HepG2 (cell line): Measurements from ENCODE around the gene TSTD2. TPM values are rescaled to one million over a fixed set of nuclear protein-coding genes. Genes with fewer than 3 reads are reported as not detected.

Experiments used
- CBX5 ChIP-seq: sonication (generic); formaldehyde crosslinking; IDR thresholded peaks from 2 replicates; pipeline ENCODE4 v1.4.0; 2020; ENCODE audit warnings: missing genetic modification reagents, borderline replicate concordance
- ETV5 ChIP-seq: IDR thresholded peaks from 2 replicates; pipeline ENCODE4 v1.6.1; 2018; ENCODE audit warnings: missing biosample characterization, missing genetic modification reagents, inconsistent platforms, borderline replicate concordance
- HDAC2 ChIP-seq: sonication (generic); formaldehyde crosslinking; IDR thresholded peaks from 2 replicates; pipeline ENCODE4 v1.4.0; 2020; ENCODE audit warnings: missing genetic modification reagents
- KAT7 ChIP-seq: IDR thresholded peaks from 2 replicates; pipeline ENCODE4 v1.6.1; 2018; ENCODE audit warnings: borderline replicate concordance, missing compliant biosample characterization
- MYNN ChIP-seq: sonication (generic); formaldehyde crosslinking; IDR thresholded peaks from 2 replicates; pipeline ENCODE4 v1.4.0; 2020; ENCODE audit warnings: mild to moderate bottlenecking, low read depth, missing genetic modification reagents
- PAX8 ChIP-seq: sonication (generic); formaldehyde crosslinking; IDR thresholded peaks from 2 replicates; pipeline ENCODE4 v1.8.0; 2022; ENCODE audit warnings: mild to moderate bottlenecking, missing genetic modification reagents, borderline replicate concordance
- ZBTB1 ChIP-seq: sonication (generic); formaldehyde crosslinking; IDR thresholded peaks from 2 replicates; pipeline ENCODE4 v1.4.0; 2020; ENCODE audit warnings: missing genetic modification reagents, borderline replicate concordance
- ZBTB7B ChIP-seq: sonication (generic); formaldehyde crosslinking; IDR thresholded peaks from 2 replicates; pipeline ENCODE4 v1.4.0; 2020; ENCODE audit warnings: missing genetic modification reagents
- ZC3H4 ChIP-seq: sonication (generic); formaldehyde crosslinking; IDR thresholded peaks from 2 replicates; pipeline ENCODE4 v1.4.0; 2020; ENCODE audit warnings: missing genetic modification reagents, borderline replicate concordance
- ZNF251 ChIP-seq: sonication (generic); formaldehyde crosslinking; IDR thresholded peaks from 2 replicates; pipeline ENCODE4 v1.9.0; 2021; ENCODE audit warnings: mild to moderate bottlenecking, missing genetic modification reagents
- ZNF737 ChIP-seq: sonication (generic); formaldehyde crosslinking; IDR thresholded peaks from 2 replicates; pipeline ENCODE4 v1.5.0; 2020; ENCODE audit warnings: missing genetic modification reagents, mild to moderate bottlenecking, borderline replicate concordance
- polyA plus RNA-seq, 8 experiments: library from polyadenylated mRNA; depleted of rRNA in 3 of 8; stranded (reverse) in 7 of 8; unstranded in 1 of 8; fragments of >200 nt; fragmentation: Illumina TruSeq in 4 of 8; extraction: Trizol in 4 of 8; gene quantifications; 2 replicates each; pipeline versions ENCODE4 v1.2.1 to v1.2.3, GENCODE V29; 2011 to 2016; ENCODE audit warnings: low read depth in 4 of 8, missing spikeins in 1 of 8, mixed read lengths in 1 of 8; ENCODE audit not compliant: insufficient read depth in 1 of 8
- total RNA-seq, 5 experiments: library from RNA; depleted of rRNA; stranded (reverse); fragments of >200 nt; fragmentation: Illumina TruSeq; extraction: Trizol; gene quantifications; 2 replicates each; pipeline ENCODE4 v1.2.3, GENCODE V29; 2016; ENCODE audit warnings: low read depth in 1 of 5
- TF ChIP-seq, protein P1 (sequence below), 2 experiments: sonication (generic) in 1 of 2; formaldehyde crosslinking in 1 of 2; IDR thresholded peaks; 2 replicates each; pipeline versions ENCODE4 v1.4.0 to v1.6.1; 2018 to 2020; ENCODE audit warnings: missing genetic modification reagents in 2 of 2, borderline replicate concordance in 1 of 2, low read depth in 1 of 2, mild to moderate bottlenecking in 1 of 2, missing biosample characterization in 1 of 2
- TF ChIP-seq, protein P2 (sequence below): sonication (generic); formaldehyde crosslinking; conservative IDR thresholded peaks from 2 replicates; pipeline ENCODE4 v1.4.0; 2020; ENCODE audit warnings: mild to moderate bottlenecking, missing genetic modification reagents, moderate library complexity
- TF ChIP-seq, protein P3 (sequence below): sonication (generic); formaldehyde crosslinking; IDR thresholded peaks from 2 replicates; pipeline ENCODE4 v1.5.1; 2020; ENCODE audit warnings: missing genetic modification reagents, mild to moderate bottlenecking, borderline replicate concordance
- TF ChIP-seq, protein P4 (sequence below): IDR thresholded peaks from 2 replicates; pipeline ENCODE4 v1.6.1; 2018; ENCODE audit warnings: missing genetic modification reagents
- TF ChIP-seq, protein P5 (sequence below): sonication (generic); formaldehyde crosslinking; IDR thresholded peaks from 2 replicates; pipeline ENCODE4 v1.5.0; 2020; ENCODE audit warnings: missing genetic modification reagents
- TF ChIP-seq, protein P6 (sequence below): sonication (generic); formaldehyde crosslinking; IDR thresholded peaks from 2 replicates; pipeline ENCODE4 v1.5.0; 2020; ENCODE audit warnings: missing genetic modification reagents

Gene TSTD2
- total and polyA plus RNA-seq, 2 of the 13 experiments (the other 11 are each of a cell fraction or from before 2014, with no cell fraction given) = 16.0 to 23.1 TPM

DNA sequence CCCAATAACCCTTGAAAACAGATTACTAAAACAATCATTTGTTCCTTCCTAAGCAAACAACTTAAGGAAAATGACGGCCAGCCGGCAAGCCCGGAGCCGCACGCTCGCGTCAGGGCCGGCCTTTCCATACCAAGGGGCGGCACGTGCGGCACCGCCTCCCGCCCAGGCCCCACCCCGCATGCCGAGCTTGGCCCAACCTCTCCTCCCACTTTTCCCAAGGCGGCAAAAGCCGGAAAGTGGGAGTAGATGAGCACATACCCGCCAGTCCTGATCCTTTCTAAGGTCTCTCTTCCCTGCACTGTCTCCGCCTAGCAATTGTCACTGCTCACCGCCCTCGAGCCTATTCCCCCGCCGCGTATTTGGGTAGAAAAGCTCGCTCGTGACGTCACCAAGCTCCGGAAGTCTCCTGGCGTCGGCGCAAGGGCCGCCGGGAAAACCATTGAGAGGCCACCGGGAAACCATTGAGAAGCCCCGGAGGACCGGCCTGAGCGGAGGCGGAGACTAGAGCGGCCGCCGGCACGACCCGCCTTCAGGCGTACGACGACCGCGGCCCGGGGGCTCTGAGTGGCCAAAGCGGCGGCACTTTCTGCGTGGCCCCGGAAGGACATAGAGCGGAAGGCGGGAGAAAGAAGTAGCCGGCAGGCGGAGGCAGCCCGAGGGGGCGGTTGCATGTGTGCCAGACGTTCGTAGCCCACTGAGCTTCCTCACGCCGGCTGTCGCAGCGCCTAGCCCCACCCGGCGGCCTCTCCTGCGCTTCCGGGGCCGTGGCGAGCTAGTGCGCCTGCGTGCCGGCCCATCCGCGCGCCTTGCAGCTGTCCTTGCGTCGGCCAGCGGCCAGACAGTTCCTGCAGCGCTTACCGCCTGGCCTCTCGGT, at the start of gene TSTD2, which contains the start of gene NCBP1 (continued):
- TF ChIP-seq, protein P1, sequence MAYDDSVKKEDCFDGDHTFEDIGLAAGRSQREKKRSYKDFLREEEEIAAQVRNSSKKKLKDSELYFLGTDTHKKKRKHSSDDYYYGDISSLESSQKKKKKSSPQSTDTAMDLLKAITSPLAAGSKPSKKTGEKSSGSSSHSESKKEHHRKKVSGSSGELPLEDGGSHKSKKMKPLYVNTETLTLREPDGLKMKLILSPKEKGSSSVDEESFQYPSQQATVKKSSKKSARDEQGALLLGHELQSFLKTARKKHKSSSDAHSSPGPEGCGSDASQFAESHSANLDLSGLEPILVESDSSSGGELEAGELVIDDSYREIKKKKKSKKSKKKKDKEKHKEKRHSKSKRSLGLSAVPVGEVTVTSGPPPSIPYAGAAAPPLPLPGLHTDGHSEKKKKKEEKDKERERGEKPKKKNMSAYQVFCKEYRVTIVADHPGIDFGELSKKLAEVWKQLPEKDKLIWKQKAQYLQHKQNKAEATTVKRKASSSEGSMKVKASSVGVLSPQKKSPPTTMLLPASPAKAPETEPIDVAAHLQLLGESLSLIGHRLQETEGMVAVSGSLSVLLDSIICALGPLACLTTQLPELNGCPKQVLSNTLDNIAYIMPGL (CRISPR knock-in tag; IDR thresholded peaks at IDR 0.05; ENCODE audit: borderline replicate concordance in 1 of 2, low read depth in 1 of 2) = peak in 1 of 2 experiments; percentile 77; a peak in 3 of 4 replicates
- TF ChIP-seq, protein P2, sequence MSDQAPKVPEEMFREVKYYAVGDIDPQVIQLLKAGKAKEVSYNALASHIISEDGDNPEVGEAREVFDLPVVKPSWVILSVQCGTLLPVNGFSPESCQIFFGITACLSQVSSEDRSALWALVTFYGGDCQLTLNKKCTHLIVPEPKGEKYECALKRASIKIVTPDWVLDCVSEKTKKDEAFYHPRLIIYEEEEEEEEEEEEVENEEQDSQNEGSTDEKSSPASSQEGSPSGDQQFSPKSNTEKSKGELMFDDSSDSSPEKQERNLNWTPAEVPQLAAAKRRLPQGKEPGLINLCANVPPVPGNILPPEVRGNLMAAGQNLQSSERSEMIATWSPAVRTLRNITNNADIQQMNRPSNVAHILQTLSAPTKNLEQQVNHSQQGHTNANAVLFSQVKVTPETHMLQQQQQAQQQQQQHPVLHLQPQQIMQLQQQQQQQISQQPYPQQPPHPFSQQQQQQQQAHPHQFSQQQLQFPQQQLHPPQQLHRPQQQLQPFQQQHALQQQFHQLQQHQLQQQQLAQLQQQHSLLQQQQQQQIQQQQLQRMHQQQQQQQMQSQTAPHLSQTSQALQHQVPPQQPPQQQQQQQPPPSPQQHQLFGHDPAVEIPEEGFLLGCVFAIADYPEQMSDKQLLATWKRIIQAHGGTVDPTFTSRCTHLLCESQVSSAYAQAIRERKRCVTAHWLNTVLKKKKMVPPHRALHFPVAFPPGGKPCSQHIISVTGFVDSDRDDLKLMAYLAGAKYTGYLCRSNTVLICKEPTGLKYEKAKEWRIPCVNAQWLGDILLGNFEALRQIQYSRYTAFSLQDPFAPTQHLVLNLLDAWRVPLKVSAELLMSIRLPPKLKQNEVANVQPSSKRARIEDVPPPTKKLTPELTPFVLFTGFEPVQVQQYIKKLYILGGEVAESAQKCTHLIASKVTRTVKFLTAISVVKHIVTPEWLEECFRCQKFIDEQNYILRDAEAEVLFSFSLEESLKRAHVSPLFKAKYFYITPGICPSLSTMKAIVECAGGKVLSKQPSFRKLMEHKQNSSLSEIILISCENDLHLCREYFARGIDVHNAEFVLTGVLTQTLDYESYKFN = 0 out of 2 replicates have a peak, but pooled peaks have one; percentile 6
- TF ChIP-seq, protein P3, sequence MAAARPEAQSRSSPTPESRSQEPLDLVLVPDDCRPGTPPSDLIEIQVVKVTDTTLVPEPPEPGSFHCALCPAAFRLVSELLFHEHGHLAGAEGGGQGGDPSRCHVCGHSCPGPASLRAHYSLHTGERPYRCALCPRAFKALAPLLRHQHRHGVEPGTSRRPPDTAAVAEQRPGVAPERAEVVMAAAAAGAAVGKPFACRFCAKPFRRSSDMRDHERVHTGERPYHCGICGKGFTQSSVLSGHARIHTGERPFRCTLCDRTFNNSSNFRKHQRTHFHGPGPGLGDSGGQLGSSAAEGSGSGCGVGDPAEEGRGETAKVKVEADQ (CRISPR knock-in tag) = peak; percentile 41; the same call in 1 of the 2 replicates
- TF ChIP-seq HDAC2 (peak; percentile 7; the same call in 1 of the 2 replicates), MYNN (CRISPR knock-in tag) (peak; percentile 28; the same call in 1 of the 2 replicates), ZNF251 (CRISPR knock-in tag) (0 out of 2 replicates have a peak, but pooled peaks have one; percentile 26), PAX8 (CRISPR knock-in tag) (no peak; the same call in 1 of the 2 replicates), ZBTB7B (CRISPR knock-in tag) (peak; percentile 85), ZBTB1 (CRISPR knock-in tag) (no peak), KAT7 (0 out of 2 replicates have a peak, but pooled peaks have one; percentile 20), CBX5 (CRISPR knock-in tag) (peak; percentile 10; the same call in 1 of the 2 replicates), ZNF737 (CRISPR knock-in tag) (no peak), ZC3H4 (no peak), ETV5 (CRISPR knock-in tag) (peak; percentile 84)
- TF ChIP-seq, protein P4, sequence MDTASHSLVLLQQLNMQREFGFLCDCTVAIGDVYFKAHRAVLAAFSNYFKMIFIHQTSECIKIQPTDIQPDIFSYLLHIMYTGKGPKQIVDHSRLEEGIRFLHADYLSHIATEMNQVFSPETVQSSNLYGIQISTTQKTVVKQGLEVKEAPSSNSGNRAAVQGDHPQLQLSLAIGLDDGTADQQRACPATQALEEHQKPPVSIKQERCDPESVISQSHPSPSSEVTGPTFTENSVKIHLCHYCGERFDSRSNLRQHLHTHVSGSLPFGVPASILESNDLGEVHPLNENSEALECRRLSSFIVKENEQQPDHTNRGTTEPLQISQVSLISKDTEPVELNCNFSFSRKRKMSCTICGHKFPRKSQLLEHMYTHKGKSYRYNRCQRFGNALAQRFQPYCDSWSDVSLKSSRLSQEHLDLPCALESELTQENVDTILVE (CRISPR knock-in tag) = peak; percentile 100
- TF ChIP-seq, protein P5, sequence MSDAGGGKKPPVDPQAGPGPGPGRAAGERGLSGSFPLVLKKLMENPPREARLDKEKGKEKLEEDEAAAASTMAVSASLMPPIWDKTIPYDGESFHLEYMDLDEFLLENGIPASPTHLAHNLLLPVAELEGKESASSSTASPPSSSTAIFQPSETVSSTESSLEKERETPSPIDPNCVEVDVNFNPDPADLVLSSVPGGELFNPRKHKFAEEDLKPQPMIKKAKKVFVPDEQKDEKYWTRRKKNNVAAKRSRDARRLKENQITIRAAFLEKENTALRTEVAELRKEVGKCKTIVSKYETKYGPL (CRISPR knock-in tag) = no peak; the same call in 1 of the 2 replicates
- TF ChIP-seq, protein P6, sequence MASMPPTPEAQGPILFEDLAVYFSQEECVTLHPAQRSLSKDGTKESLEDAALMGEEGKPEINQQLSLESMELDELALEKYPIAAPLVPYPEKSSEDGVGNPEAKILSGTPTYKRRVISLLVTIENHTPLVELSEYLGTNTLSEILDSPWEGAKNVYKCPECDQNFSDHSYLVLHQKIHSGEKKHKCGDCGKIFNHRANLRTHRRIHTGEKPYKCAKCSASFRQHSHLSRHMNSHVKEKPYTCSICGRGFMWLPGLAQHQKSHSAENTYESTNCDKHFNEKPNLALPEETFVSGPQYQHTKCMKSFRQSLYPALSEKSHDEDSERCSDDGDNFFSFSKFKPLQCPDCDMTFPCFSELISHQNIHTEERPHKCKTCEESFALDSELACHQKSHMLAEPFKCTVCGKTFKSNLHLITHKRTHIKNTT (CRISPR knock-in tag) = no peak
